GM19438 (cell line): ENCODE results near the gene SLC36A3.
"Not testable (repeated sequence)": the region's sequence is repeated elsewhere in the genome, so short reads cannot be mapped to it uniquely, and the experiment has no call there.

ENCODE experiments used
- ATAC-seq: cut with Tn5 transposase; IDR thresholded peaks from one replicate; pipeline ENCODE4 v1.9.1; 2021; ENCODE audit warnings: low read depth; ENCODE audit not compliant: unreplicated experiment

SLC36A3 gene

GRCh38 chr5:151240924-151241635, 62.5 kb downstream of the SLC36A3 start:
- no peak for ATAC-seq

GRCh38 chr5:151240268-151240835, 63.2 kb downstream of the SLC36A3 start:
- ATAC-seq: not testable (repeated sequence)

- ATAC-seq: no peak
These were observed 64.2 kb downstream of the SLC36A3 start for GRCh38 chr5:151239237-151239861.

GRCh38 chr5:151238303-151238741, 65.2 kb downstream of the SLC36A3 start:
- peak; percentile 40 for ATAC-seq

- ATAC-seq: no peak
These were observed 65.9 kb downstream of the SLC36A3 start for GRCh38 chr5:151237685-151238084.

GRCh38 chr5:151236888-151237287, 66.7 kb downstream of the SLC36A3 start:
- ATAC-seq: no peak

- not testable (repeated sequence) for ATAC-seq
These were observed 68.4 kb downstream of the SLC36A3 start for GRCh38 chr5:151235239-151235571.

- ATAC-seq: peak; percentile 71
These were observed 68.9 kb downstream of the SLC36A3 start for GRCh38 chr5:151234476-151235238.

- ATAC-seq: peak; percentile 49
These were observed 69.9 kb downstream of the SLC36A3 start for GRCh38 chr5:151233616-151234085.

- no peak for ATAC-seq
These were observed 72.2 kb downstream of the SLC36A3 start for GRCh38 chr5:151231359-151231758.

GRCh38 chr5:151230048-151230680, 73.4 kb downstream of the SLC36A3 start:
- no peak for ATAC-seq

GRCh38 chr5:151228986-151229385, 74.6 kb downstream of the SLC36A3 start:
- no peak for ATAC-seq

GRCh38 chr5:151227918-151228447, 75.6 kb downstream of the SLC36A3 start:
- ATAC-seq: no peak
